IMR-90 (cell line): ENCODE results near the gene RPS19. TPM values are rescaled to one million over a fixed set of nuclear protein-coding genes. Genes with fewer than 3 reads are reported as not detected.

Experiments
- ATAC-seq: fragments of 200-7000 bp; cut with Tn5 transposase; 2 replicates; pipeline ENCODE4 v1.9.1; 2020; ENCODE audit warnings: low read depth, mild to moderate bottlenecking, moderate library complexity
- BruUV-seq: library from RNA; stranded (reverse); fragments of 400-500 nt; replicated peaks from 2 replicates; lab custom pipeline; 2021; lab: Mats Ljungman, UMichigan
- CTCF ChIA-PET: fragments of 300-600 bp; formaldehyde crosslinking; extraction: SDS; loops from one replicate; lab custom pipeline; 2021; ENCODE audit warnings: antibody characterized with exemption; lab: Yijun Ruan, JAX
- POLR2A ChIA-PET: fragments of 300-600 bp; sonication (Branson Sonifier 250); formaldehyde crosslinking; loops from one replicate; lab custom pipeline; 2022; ENCODE audit warnings: antibody characterized with exemption; ENCODE audit not compliant: unreplicated experiment; lab: Charles Lee
- DNase-seq: peaks from one replicate; pipeline ENCODE4 v3.0.0; 2013
- H2AFZ ChIP-seq: replicated peaks from 2 replicates; pipeline ENCODE3; 2013; ENCODE audit warnings: low read length, mild to moderate bottlenecking; ENCODE audit not compliant: poor library complexity
- H2AK5ac ChIP-seq: 2 replicates; pipeline ENCODE4 v1.6.1; 2013; ENCODE audit warnings: low read depth, low read length, inconsistent platforms
- H2AK9ac ChIP-seq: replicated peaks from 2 replicates; pipeline ENCODE3; 2013; ENCODE audit warnings: mild to moderate bottlenecking, low read depth, low read length, moderate library complexity; ENCODE audit not compliant: poor library complexity
- H2BK120ac ChIP-seq: 2 replicates; pipeline ENCODE4 v1.6.1; 2013; ENCODE audit warnings: low read depth, low read length, inconsistent platforms
- H2BK15ac ChIP-seq: 3 replicates; pipeline ENCODE4 v1.6.1; 2013; ENCODE audit warnings: low read depth, low read length, inconsistent platforms
- H2BK20ac ChIP-seq: 2 replicates; pipeline ENCODE4 v1.6.1; 2013; ENCODE audit warnings: low read depth, mild to moderate bottlenecking, inconsistent platforms, low read length, moderate library complexity
- H2BK5ac ChIP-seq: 2 replicates; pipeline ENCODE4 v1.6.1; 2013; ENCODE audit warnings: mild to moderate bottlenecking, low read depth, low read length, inconsistent platforms; ENCODE audit not compliant: poor library complexity, severe bottlenecking
- H3K14ac ChIP-seq: replicated peaks from 2 replicates; pipeline ENCODE4 v1.6.1; 2013; ENCODE audit warnings: low read depth, low read length, inconsistent platforms
- H3K18ac ChIP-seq: 2 replicates; pipeline ENCODE4 v1.6.1; 2013; ENCODE audit warnings: low read depth, low read length, control low read depth
- H3K23ac ChIP-seq: 2 replicates; pipeline ENCODE4 v1.6.1; 2013; ENCODE audit warnings: low read depth, low read length, inconsistent platforms
- H3K27ac ChIP-seq: 2 replicates; pipeline ENCODE4 v1.5.1; 2013; ENCODE audit warnings: mild to moderate bottlenecking, control low read depth, low read length; ENCODE audit not compliant: insufficient read depth
- H3K27me3 ChIP-seq: 2 replicates; pipeline ENCODE4 v1.6.1; 2013; ENCODE audit warnings: low read length; ENCODE audit not compliant: control insufficient read depth, insufficient read depth
- H3K36me3 ChIP-seq: 2 replicates; pipeline ENCODE4 v1.6.1; 2013; ENCODE audit warnings: low read length, mixed read lengths; ENCODE audit not compliant: control insufficient read depth, insufficient read depth
- H3K4ac ChIP-seq: 2 replicates; pipeline ENCODE4 v1.6.1; 2013; ENCODE audit warnings: low read depth, low read length, inconsistent platforms
- H3K4me1 ChIP-seq: 2 replicates; pipeline ENCODE4 v1.6.1; 2013; ENCODE audit warnings: low read length, mixed read lengths; ENCODE audit not compliant: control insufficient read depth, insufficient read depth
- H3K4me2 ChIP-seq: 2 replicates; pipeline ENCODE4 v1.6.1; 2013; ENCODE audit warnings: low read depth, mild to moderate bottlenecking, control low read depth, low read length, moderate library complexity
- H3K4me3 ChIP-seq: 2 replicates; pipeline ENCODE4 v1.5.1; 2013; ENCODE audit warnings: low read depth, mild to moderate bottlenecking, control low read depth, low read length, moderate library complexity; ENCODE audit not compliant: insufficient read depth
- H3K56ac ChIP-seq: 2 replicates; pipeline ENCODE4 v1.6.1; 2013; ENCODE audit warnings: low read length, inconsistent platforms; ENCODE audit not compliant: insufficient read depth; ENCODE audit errors: extremely low read depth
- H3K79me1 ChIP-seq, 2 experiments: 2 replicates each; pipeline ENCODE4 v1.6.1; 2013; ENCODE audit warnings: low read length in 2 of 2, inconsistent platforms in 1 of 2, low read depth in 1 of 2
- H3K9ac ChIP-seq: 2 replicates; pipeline ENCODE4 v1.6.1; 2013; ENCODE audit warnings: low read depth, low read length, control low read depth
- H3K9me1 ChIP-seq: 2 replicates; pipeline ENCODE4 v1.6.1; 2013; ENCODE audit warnings: low read length, inconsistent platforms; ENCODE audit not compliant: insufficient read depth
- H3K9me3 ChIP-seq: 2 replicates; pipeline ENCODE4 v1.6.1; 2013; ENCODE audit warnings: low read length; ENCODE audit not compliant: control insufficient read depth, insufficient read depth
- H4K20me1 ChIP-seq: 2 replicates; pipeline ENCODE4 v1.6.1; 2013; ENCODE audit warnings: low read length, inconsistent platforms; ENCODE audit not compliant: insufficient read depth
- H4K5ac ChIP-seq: 2 replicates; pipeline ENCODE4 v1.6.1; 2013; ENCODE audit warnings: mild to moderate bottlenecking, low read depth, low read length, control low read depth
- H4K8ac ChIP-seq, 2 experiments: 2 replicates each; pipeline ENCODE4 v1.6.1; 2013; ENCODE audit warnings: low read depth in 2 of 2, low read length in 2 of 2, control low read depth in 1 of 2, inconsistent platforms in 1 of 2
- H4K91ac ChIP-seq: 2 replicates; pipeline ENCODE4 v1.6.1; 2013; ENCODE audit warnings: low read depth, low read length, inconsistent platforms; ENCODE audit not compliant: insufficient read depth
- BHLHE40 ChIP-seq: fragments of 150-350 bp; IDR thresholded peaks from 2 replicates; pipeline ENCODE4 v1.6.1; 2016; ENCODE audit warnings: mild to moderate bottlenecking, low read depth, low read length
- CTCF ChIP-seq: conservative IDR thresholded peaks from 2 replicates; pipeline ENCODE4 v1.5.1; 2012; ENCODE audit warnings: mild to moderate bottlenecking, low read depth, low read length, improper control_type of control experiment
- FOS ChIP-seq: fragments of 150-350 bp; IDR thresholded peaks from 2 replicates; pipeline ENCODE4 v1.6.1; 2016; ENCODE audit warnings: low read depth, low read length
- MAFK ChIP-seq: IDR thresholded peaks from 2 replicates; pipeline ENCODE4 v1.6.1; 2012; ENCODE audit warnings: low read depth, low read length, improper control_type of control experiment
- POLR2A ChIP-seq: IDR thresholded peaks from 2 replicates; pipeline ENCODE4 v1.6.1; 2012; ENCODE audit warnings: mild to moderate bottlenecking, low read depth, low read length
- RAD21 ChIP-seq: IDR thresholded peaks from 2 replicates; pipeline ENCODE4 v1.6.1; 2012; ENCODE audit warnings: low read length, improper control_type of control experiment
- RFX5 ChIP-seq: IDR thresholded peaks from 2 replicates; pipeline ENCODE4 v1.8.0; 2012; ENCODE audit warnings: low read depth, mild to moderate bottlenecking, low read length, moderate library complexity
- USF2 ChIP-seq: fragments of 150-350 bp; IDR thresholded peaks from 2 replicates; pipeline ENCODE4 v1.6.1; 2017; ENCODE audit warnings: mild to moderate bottlenecking, antibody characterized with exemption, low read length, low read depth
- WGBS, 2 experiments: methylation state at CpG; one replicate each; pipeline versions ENCODE4 v1.1.5 to v1.1.7; 2013; ENCODE audit warnings: missing lambda C conversion rate in 2 of 2; ENCODE audit not compliant: insufficient read length in 1 of 2; ENCODE audit errors: extremely low coverage in 2 of 2; 5-methylcytosine and 5-hydroxymethylcytosine counted together
- dilution Hi-C: fragments of 300-500 bp; cut with HindIII; formaldehyde crosslinking; loops from one replicate; pipeline ENCODE4 v1.14.3; 2018; ENCODE audit warnings: low sequenced_read_pairs; ENCODE audit not compliant: unreplicated experiment
- in situ Hi-C: fragments of 300-500 bp; cut with MboI; formaldehyde crosslinking; loops from 3 replicates; pipeline ENCODE4 v1.14.3; 2019; ENCODE audit warnings: low sequenced_read_pairs, inconsistent platforms, mixed read lengths
- intact Hi-C: fragments of 100-400 bp; cut with micrococcal nuclease; formaldehyde crosslinking; loops from 2 replicates; pipeline ENCODE4 v1.10.0; 2022
- polyA plus RNA-seq, 3 experiments: library from polyadenylated mRNA; depleted of rRNA; stranded (reverse); fragments of >200 nt; gene quantifications; 2 replicates each; pipeline ENCODE4 v1.2.3, GENCODE V29; 2012; ENCODE audit warnings: low replicate concordance in 1 of 3
- total RNA-seq: library from RNA; depleted of rRNA; stranded (reverse); fragments of >200 nt; gene quantifications from 2 replicates; pipeline ENCODE4 v1.2.3, GENCODE V29; 2012

The RPS19 gene
- total and polyA plus RNA-seq, 2 of the 4 experiments (the other 2 are of a cell fraction), result 230 to 3,988 TPM

- Histone ChIP-seq H2BK120ac (no peak overlapping the region), H3K36me3 (peaks cover 53% of the 10 kb centered on the region), H3K23ac (no peak overlapping the region), H3K9ac (no peak overlapping the region), H3K14ac (no peak overlapping the region), H4K5ac (no peak overlapping the region), H3K4me2 (no peak overlapping the region), H4K20me1 (peaks cover 30% of the 10 kb centered on the region), H3K56ac (no peak overlapping the region), H4K91ac (no peak overlapping the region), H3K9me1 (peaks cover 8% of the 10 kb centered on the region; the same call in 1 of the 2 replicates), H3K4me1 (peaks cover 5% of the 10 kb centered on the region; the same call in 1 of the 2 replicates), H3K79me1 (peaks cover 21 to 46% of the 10 kb centered on the region in 2 experiments), H2BK15ac (no peak overlapping the region), H2AK5ac (no peak overlapping the region), H2AFZ (no peak overlapping the region), H3K9me3 (no peaks in the 10 kb centered on the region), H3K4ac (no peak overlapping the region), H2BK20ac (no peak overlapping the region), H4K8ac (no peak overlapping the region), H2AK9ac (no peak overlapping the region), H2BK5ac (no peak overlapping the region), H3K18ac (no peak overlapping the region), H3K4me3 (no peak overlapping the region), H3K27me3 (no peaks in the 10 kb centered on the region), H3K27ac (no peak overlapping the region)
- dilution Hi-C loops (no loop called here), intact Hi-C loops (no loop called here), in situ Hi-C loops (no loop called here)
- POLR2A ChIA-PET, result no interaction called here
- DNase-seq (no peak), ATAC-seq (no peak)
- BruUV-seq, result no TSS peak
- TF ChIP-seq CTCF, result no peak
- no peak for TF ChIP-seq RAD21
- TF ChIP-seq FOS, result no peak
- TF ChIP-seq MAFK, result no peak
- TF ChIP-seq POLR2A, result no peak
- no peak for TF ChIP-seq RFX5
- TF ChIP-seq BHLHE40, result no peak
- TF ChIP-seq USF2, result no peak
- CTCF ChIA-PET, result no interaction called here
- WGBS, 2 experiments, result no CpG with 5 or more reads among the region's 4 CpGs
Observed at GRCh38 chr19:41890936-41891335, 30.9 kb downstream of the RPS19 start.
